ENCODE results near the gene USHBP1. TPM values are rescaled to one million over a fixed set of nuclear protein-coding genes. Genes with fewer than 3 reads are reported as not detected.

USHBP1 gene
- total RNA-seq, 1 experiment from 2014 or later: 6.4 TPM

- no peaks in the 10 kb centered on the region; the same call in 1 of the 2 replicates for H3K27me3 Mint-ChIP-seq (ENCODE audit: low read depth)
- H3K27ac Mint-ChIP-seq: peak overlapping the region; percentile 7 to 41 (median 27); a peak in 4 of 7 replicates
- Histone ChIP-seq H3K4ac (ENCODE audit: low read depth, low read length) (no peak overlapping the region), H2BK5ac (ENCODE audit: insufficient read length, low read length) (no peak overlapping the region), H3T11ph (ENCODE audit: low read length) (no peak overlapping the region), H2BK12ac (ENCODE audit: insufficient read length, low read depth, low read length) (no peak overlapping the region), H3K56ac (ENCODE audit: insufficient read length, low read depth, low read length) (no peak overlapping the region), H4K5ac (ENCODE audit: insufficient read length, low read depth, low read length) (no peak overlapping the region), H3K27ac (ENCODE audit: insufficient read length, low read depth, low read length) (no peak overlapping the region), H2BK120ac (ENCODE audit: low read depth, low read length, poor library complexity, severe bottlenecking) (no peak overlapping the region), H4K91ac (ENCODE audit: insufficient read length, low read depth, low read length) (no peak overlapping the region), H2BK20ac (ENCODE audit: low read depth, low read length, poor library complexity, severe bottlenecking) (no peak overlapping the region), H3K14ac (ENCODE audit: insufficient read depth, low read length) (no peak overlapping the region), H3K9me3 (ENCODE audit: control insufficient read depth, low read depth, low read length) (no peaks in the 10 kb centered on the region), H3K79me1 (ENCODE audit: insufficient read depth, low read depth, low read length, poor library complexity, severe bottlenecking) (no peaks in the 10 kb centered on the region), H2AFZ (ENCODE audit: low read length) (no peak overlapping the region), H3K18ac (ENCODE audit: insufficient read length, low read depth, low read length) (no peak overlapping the region), H2BK15ac (ENCODE audit: low read depth, low read length) (no peak overlapping the region), H3K23ac (ENCODE audit: insufficient read length, low read depth, low read length) (no peak overlapping the region), H4K8ac (replicated peaks; ENCODE audit: insufficient read length, low read depth, low read length) (no peak overlapping the region), H3K79me2 (ENCODE audit: insufficient read depth, low read length) (no peaks in the 10 kb centered on the region), H3K23me2 (ENCODE audit: insufficient read length, low read depth, low read length, poor library complexity, severe bottlenecking) (peaks cover 6% of the 10 kb centered on the region), H3K4me1 (ENCODE audit: insufficient read depth, low read length) (peaks cover 3% of the 10 kb centered on the region; the same call in 1 of the 2 replicates), H2AK5ac (ENCODE audit: insufficient read length, low read length) (no peak overlapping the region), H3K4me2 (ENCODE audit: insufficient read depth, insufficient read length, low read length) (peak overlapping the region; percentile 27), H3K27me3 (ENCODE audit: insufficient read depth, low read length) (no peaks in the 10 kb centered on the region), H3K9ac (ENCODE audit: extremely low read depth, insufficient read length, low read length) (no peak overlapping the region), H4K20me1 (ENCODE audit: control insufficient read depth, insufficient read depth, insufficient read length) (no peaks in the 10 kb centered on the region)
- TF ChIP-seq CTCF (conservative IDR thresholded peaks at IDR 0.05): no peak
- DNase-seq: no peak
- peak overlapping the region; percentile 1 to 97; a peak in 4 of 5 replicates for H3K4me3 Mint-ChIP-seq
- peaks cover 23 to 37% of the 10 kb centered on the region in 2 experiments for H3K4me1 Mint-ChIP-seq
- H3K36me3 Mint-ChIP-seq (ENCODE audit: insufficient read depth in 1 of 3, low read depth in 3 of 3): peaks cover 3 to 12% (median 7%) of the 10 kb centered on the region in 3 experiments; a peak in 6 of 7 replicates
- WGBS (ENCODE audit: extremely low coverage, insufficient read length, low lambda C conversion rate): no CpG with 5 or more reads among the region's 12 CpGs
- no peaks in the 10 kb centered on the region for H3K9me3 Mint-ChIP-seq
Observed at GRCh38 chr19:17304386-17305215, 40.1 kb upstream of the USHBP1 start.

Data from H9 (cell line).